T-helper 2 cell treated with Interferon-gamma antibody and Interleukin-4, amounts not matched to agents 100 ng/mL and 5 ng/mL, for 36 hours (primary cell): Measurements from ENCODE around the gene RASSF5. TPM values are rescaled to one million over a fixed set of nuclear protein-coding genes. Genes with fewer than 3 reads are reported as not detected.

Experiments used
- intact Hi-C: fragments of 100-400 bp; cut with micrococcal nuclease; formaldehyde crosslinking; loops from one replicate; pipeline ENCODE4 v1.15.1; 2023
- total RNA-seq: library from RNA; stranded (reverse); gene quantifications from 2 replicates; pipeline ENCODE4 v1.2.3, GENCODE V29; 2022

The RASSF5 gene
- total RNA-seq, 1 donor from 2014 or later = 199 TPM

DNA sequence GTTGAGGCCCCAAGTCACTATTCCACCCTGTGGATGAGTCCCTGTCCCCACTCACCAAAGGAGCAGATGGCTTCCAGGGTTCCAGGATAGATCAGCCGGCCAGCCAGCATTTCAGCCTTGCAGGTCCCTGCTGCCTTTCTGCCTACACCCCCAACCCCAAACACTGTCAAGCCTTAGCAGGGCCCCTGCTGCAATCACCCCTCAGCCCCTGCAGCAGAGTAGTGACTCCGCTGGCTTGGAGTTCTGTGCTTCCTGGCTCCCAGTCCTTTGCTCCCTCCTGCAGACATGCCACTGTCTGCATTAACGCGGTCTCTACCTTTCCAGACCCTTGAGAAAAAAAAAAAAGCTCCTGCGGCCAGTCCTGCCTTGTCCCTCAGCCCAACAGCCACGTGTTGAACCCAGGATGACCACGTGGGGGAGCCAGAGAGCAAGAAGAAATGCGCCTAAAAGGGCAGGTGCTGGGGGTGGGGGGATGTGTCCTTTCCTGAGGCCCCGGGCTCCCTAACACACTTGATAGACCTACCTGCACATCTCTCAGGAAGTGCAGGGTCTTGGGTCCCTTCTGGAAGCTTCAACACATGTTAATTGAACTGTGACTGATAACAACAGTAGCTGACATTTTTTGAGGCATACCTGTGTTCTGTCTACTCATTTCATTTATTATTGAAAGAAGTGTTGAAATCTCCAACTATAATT lies 37.4 kb downstream of the RASSF5 start:
- intact Hi-C loops = loop anchor here (1.0 to 2.0 kb wide), 3 partner anchors 18 to 64 kb away; no protein-coding TSS in a partner anchor

DNA sequence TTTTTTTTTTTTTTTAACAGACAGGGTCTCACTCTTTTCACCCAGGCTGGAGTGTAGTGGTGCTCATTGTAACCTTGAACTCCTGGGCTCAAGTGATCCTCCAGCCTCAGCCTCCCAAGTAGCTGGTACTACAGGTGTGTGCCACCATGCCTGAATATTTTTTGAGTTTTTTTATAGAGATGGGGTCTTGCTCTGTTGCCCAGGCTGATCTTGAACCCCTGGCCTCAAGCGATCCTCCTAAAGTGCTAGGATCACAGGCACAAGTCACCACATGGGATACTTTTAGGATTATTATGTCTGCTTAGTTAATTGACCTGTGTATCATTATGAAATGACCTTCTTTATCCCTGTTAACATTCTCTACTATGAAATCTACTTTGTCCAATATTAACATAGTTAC lies 38.0 kb downstream of the RASSF5 start:
- intact Hi-C loops = loop anchor here (1.0 to 2.0 kb wide), 3 partner anchors 17 to 63 kb away; no protein-coding TSS in a partner anchor

GRCh38 chr1:206547104-206547503 lies 39.8 kb downstream of the RASSF5 start:
- intact Hi-C loops = no loop called here

DNA sequence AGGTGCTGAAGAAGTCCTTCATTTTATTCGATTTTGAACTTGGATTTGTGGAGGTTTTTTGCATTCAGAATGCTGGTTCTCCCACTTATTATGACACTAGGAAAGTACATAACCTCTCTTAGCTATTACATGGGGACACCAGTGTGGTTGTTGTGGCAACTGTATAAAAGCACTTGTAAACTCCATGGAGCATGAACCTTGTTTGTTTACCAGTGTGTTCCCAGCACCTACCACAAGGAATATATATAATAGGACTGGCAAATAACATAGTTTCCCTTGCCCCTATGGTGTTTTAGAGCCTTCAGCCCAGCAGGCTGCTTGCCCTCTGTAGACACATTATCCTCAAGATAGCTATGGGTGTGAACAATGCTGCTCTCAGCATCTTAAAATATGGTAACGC lies 43.1 kb downstream of the RASSF5 start:
- intact Hi-C loops = loop anchor here (5.0 kb wide), 1 partner anchor 78 kb away; the partner anchor contains the start of gene IKBKE

DNA sequence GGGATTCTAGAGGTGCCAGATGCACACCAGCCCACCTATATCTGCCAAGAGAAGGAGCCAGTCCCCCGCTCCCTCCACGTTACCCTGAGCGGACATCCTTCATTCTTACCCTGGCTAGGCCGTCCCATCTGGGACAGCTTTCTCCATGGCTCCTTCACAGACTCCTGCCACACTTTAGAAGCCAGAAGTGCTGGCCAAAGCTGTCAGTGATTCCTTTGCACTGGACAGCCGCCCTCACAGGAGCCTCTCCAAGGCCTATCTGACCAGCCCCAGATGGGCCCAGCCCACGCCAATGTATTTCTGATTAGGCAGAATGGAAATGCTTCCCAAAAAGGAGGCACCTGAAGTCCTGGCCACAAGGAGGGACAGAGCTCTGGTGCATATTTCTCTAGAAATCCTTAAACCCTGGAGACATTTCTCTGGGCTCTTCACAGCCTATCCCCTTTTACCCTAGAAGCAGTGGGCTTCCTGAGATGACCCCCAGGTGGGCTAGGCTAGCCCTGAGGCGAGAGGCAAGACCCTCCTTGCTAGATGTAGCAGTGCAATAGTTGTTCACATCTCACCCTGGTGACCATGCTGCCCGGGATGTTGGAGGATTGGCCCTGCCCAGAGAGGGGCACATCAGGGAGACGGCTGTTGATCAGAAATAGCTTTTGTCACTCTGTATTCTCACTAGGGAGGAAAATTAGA lies 44.1 kb downstream of the RASSF5 start:
- intact Hi-C loops = loop anchor here (5.0 kb wide), 1 partner anchor 79 kb away; the partner anchor contains the start of gene IKBKE

DNA sequence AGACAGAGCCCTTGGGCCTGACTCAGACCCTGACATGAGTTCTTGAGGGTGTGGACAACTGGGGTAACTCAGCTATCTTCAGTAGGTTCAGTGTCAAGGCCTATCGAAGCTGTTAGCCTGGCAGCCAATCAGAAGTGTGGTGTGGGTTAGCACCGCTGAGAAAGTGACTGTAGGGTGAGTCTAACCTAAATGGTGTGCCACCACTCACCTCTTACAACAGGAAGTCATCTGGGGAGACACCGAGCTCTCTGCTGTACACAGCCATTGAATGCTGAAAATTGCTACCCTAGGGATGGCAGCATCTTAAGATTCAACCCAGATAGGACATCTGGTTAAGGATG lies 44.6 kb downstream of the RASSF5 start:
- intact Hi-C loops = loop anchor here (1.0 to 5.0 kb wide), 5 partner anchors 11 to 80 kb away; partner anchors contain the start of gene IKBKE

- intact Hi-C loops = loop anchor here (5.0 kb wide), 1 partner anchor 82 kb away; the partner anchor contains the start of gene IKBKE
Measured at GRCh38 chr1:206554211-206554610, 46.9 kb downstream of the RASSF5 start.

DNA sequence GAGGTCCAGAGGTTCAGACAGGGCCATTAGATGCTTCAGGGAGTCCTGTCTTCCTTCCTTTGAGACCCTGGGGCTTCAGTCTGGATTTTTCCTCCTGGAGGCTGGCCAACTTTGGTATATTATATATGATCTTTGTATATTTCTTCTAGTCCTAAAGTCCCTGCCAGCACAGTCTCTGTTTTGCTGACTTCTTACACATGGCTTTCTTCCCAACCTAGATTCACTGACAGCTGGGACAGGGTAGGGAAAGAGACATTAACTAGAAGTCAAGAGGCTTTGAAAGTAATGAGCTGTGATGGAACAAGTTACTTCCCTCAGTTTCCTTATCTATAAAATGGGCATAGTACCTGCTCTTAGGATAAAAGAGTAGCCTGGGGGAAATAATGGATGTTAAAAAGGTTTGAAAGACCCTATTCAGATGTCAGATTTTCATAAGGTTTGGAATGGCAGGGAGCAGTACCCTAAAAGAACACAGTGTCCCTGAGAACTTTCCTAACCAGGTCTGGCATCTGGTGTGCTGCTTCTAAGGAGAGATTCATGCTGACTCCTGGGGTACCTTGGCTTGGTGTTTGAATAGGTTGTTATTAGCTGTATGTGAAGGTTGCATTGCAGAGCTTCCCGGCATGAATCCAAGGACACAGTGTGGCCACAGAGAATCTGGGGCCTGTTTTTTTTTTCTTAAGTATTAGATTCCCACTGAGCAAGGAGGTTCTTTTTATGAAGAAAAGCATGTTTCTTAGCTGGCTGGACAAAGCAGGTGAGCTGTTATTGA lies 47.6 kb downstream of the RASSF5 start:
- intact Hi-C loops = loop anchor here (5.0 kb wide), 1 partner anchor 83 kb away; the partner anchor contains the start of gene IKBKE

- intact Hi-C loops = no loop called here
Measured at GRCh38 chr1:206555473-206555935, 48.2 kb downstream of the RASSF5 start.

DNA sequence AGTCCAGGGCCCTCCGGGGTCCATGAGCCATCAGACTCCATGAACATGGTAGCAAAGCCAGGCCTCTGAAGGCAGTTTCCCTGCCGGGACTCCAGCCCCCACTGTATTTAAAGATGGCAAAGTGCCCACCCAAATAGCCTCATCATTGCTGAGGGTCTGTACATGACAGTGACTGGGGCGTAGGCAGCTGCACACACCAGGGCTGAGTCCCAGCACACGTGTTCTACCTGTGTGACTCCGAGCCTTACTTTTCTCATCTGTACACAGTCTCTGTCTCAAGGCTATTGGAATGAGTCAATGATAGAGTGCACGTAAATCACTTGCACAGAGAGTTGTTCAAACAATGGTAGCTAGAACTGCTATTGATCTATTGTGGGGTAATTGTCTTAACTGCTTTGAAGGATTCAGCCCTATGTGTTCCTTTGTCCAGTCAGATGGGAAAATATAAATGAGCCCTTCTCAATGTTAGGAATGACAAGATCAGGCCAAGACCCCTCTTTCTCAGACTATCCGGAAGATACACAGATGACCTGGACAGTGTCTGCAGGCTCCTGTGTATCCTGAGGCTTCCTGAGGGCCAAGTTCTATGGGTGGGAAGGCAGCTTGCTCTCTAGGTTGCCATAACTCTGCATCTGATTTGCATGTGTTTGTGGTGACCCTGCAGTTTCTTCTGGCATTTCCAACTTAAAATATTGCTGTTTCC lies 48.9 kb downstream of the RASSF5 start:
- intact Hi-C loops = loop anchor here (1.0 kb wide), 3 partner anchors 19 to 49 kb away; partner anchors contain the start of gene RASSF5

DNA sequence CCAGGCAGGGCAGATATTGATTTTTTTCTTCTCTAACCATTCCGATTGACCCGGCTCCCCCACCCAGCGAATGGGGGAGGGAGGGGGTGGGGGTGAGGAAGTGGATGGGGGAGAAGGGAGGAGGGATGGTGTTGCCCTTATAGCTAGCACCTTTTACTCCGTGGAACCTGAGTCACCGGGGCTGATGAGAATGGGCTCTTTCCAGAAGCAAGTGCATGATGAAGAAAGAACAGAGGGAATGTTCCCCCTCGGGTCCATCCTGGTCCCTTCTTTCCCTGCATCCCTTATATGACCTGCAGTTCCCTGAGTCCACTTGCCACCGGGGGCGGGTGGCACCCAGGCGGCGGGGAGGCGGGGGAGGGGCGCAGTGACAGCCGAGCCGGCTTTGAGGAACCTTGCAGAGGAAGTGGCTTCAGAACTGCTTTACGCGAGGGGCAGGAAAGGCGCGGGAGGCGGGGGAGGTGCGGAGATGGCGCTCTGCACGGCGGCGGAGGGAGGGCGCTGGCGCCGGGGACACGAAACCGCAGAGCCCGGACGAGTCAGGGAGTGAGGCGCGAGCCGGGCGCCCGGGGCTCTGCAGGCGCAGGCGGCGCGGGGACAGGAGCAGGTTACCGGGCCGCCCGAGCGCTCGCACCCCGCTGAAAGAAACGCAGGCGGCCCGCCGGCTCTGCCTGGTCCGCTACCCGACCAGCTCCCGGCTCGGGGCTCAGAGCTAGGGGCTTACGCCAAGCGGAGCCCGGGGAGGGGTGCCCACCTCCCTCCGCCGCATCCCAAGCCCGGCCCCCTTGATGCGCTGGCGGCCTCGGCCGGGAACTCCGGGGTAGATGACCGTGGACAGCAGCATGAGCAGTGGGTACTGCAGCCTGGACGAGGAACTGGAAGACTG lies 49.7 kb downstream of the RASSF5 start:
- intact Hi-C loops = loop anchor here (1.0 kb wide), 4 partner anchors 18 to 55 kb away; partner anchors contain the start of genes EIF2D and RASSF5

GRCh38 chr1:206557636-206558473 lies 50.5 kb downstream of the RASSF5 start:
- intact Hi-C loops = loop anchor here (1.0 kb wide), 1 partner anchor 54 kb away; the partner anchor contains the start of gene EIF2D

DNA sequence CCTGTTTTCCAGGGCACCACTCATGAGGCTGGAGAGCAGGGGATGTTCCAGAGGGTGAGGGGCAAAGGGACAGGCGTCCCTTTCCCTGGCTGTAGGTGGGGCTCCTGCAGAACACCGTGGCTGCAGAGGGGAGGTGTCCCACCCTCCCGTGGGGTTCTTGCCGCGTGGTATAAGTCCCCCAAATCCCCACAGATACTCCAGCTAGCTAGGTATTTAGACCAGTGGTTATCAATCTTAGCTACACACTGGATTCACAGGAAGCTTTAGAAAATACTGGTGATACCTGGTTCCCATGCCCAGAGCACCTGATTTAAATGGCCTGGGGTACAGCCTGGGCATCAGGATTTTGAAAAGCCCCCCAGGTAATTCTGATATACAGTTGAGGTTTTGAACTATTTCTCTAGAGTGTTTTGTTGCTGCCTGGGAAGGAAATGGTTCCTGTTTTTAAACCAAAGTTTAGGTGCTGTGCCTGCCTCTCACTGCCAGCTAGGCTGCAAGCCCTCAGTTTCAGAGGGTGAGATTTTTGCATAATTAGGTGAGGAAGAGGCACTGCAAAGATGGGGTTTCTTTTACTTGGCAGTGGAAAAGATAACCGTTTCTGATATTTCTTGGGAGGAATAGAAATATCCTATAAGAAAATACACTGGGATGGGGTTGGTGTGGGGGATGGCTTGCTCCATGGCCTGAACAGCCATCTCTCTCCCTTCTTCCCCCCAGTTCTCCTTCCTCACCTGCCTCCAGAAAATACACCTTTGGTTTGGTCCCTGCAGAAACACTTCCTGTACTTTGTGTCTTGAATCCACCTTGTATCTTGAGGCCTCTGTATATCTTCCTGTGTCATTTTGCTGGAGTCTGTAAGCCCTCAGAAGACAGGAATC lies 51.7 kb downstream of the RASSF5 start:
- intact Hi-C loops = no loop called here

- intact Hi-C loops = no loop called here
Measured at GRCh38 chr1:206559672-206559995, 52.3 kb downstream of the RASSF5 start.

GRCh38 chr1:206560007-206560716 lies 52.8 kb downstream of the RASSF5 start:
- intact Hi-C loops = no loop called here

- intact Hi-C loops = loop anchor here (1.0 to 2.0 kb wide), 3 partner anchors 11 to 19 kb away; no protein-coding TSS in a partner anchor
Measured at GRCh38 chr1:206563367-206564207, 56.3 kb downstream of the RASSF5 start.
